ENCODE measurements around the gene ABLIM2. TPM values are rescaled to one million over a fixed set of nuclear protein-coding genes. Genes with fewer than 3 reads are reported as not detected.

The ABLIM2 gene
- total and polyA plus RNA-seq, 2 of the 8 experiments (the other 6 are each of a cell fraction or from before 2014, with no cell fraction given): 2.8 to 3.0 TPM

GRCh38 chr4:8129136-8129535, 29.5 kb downstream of the ABLIM2 start:
- Histone ChIP-seq H4K20me1 (replicated peaks in 1 of 2; ENCODE audit: control insufficient read depth in 1 of 2, insufficient read depth in 2 of 2, low read length in 2 of 2) (no peaks in the 10 kb centered on the region), H3K79me2 (ENCODE audit: control insufficient read depth in 1 of 2, insufficient read depth in 2 of 2, low read length in 2 of 2) (no peaks in the 10 kb centered on the region), H2BK120ac (replicated peaks; ENCODE audit: low read depth, low read length) (no peak overlapping the region), H3K36me3 (ENCODE audit: control insufficient read depth in 2 of 4, insufficient read depth in 4 of 4, low read length in 3 of 4) (no peaks in the 10 kb centered on the region), H3K9me3 (ENCODE audit: insufficient read depth in 2 of 2, low read depth in 1 of 2, low read length in 1 of 2) (no peaks in the 10 kb centered on the region), H3K9ac (replicated peaks in 1 of 4; ENCODE audit: extremely low read depth in 1 of 4, low read depth in 3 of 4, low read length in 3 of 4) (no peak overlapping the region), H3K23ac (ENCODE audit: insufficient read length) (no peak overlapping the region), H4K91ac (replicated peaks; ENCODE audit: insufficient read length, low read length) (no peak overlapping the region), H3K4me3 (ENCODE audit: extremely low read depth in 1 of 4, insufficient read depth in 2 of 4, low read depth in 3 of 4, low read length in 4 of 4) (no peak overlapping the region), H2AK5ac (ENCODE audit: low read depth, low read length) (no peak overlapping the region), H2BK15ac (ENCODE audit: low read length) (no peak overlapping the region), H3K56ac (replicated peaks; ENCODE audit: insufficient read length, low read depth, low read length) (no peak overlapping the region), H3K18ac (ENCODE audit: extremely low read depth, low read length) (no peak overlapping the region), H4K5ac (ENCODE audit: insufficient read length, low read depth, low read length) (no peak overlapping the region), H4K8ac (ENCODE audit: extremely low read depth, insufficient read depth, low read length) (no peak overlapping the region; the same call in 1 of the 2 replicates), H3K4me1 (replicated peaks in 1 of 4; ENCODE audit: control insufficient read depth in 3 of 4, insufficient read depth in 4 of 4, low read length in 3 of 4) (peaks cover 0 to 23% (median 11%) of the 10 kb centered on the region in 4 experiments; a peak in 6 of 7 replicates), H2AFZ (ENCODE audit: low read length) (no peak overlapping the region), H3K27me3 (replicated peaks in 1 of 4; ENCODE audit: control insufficient read depth in 3 of 4, extremely low read depth in 1 of 4, insufficient read depth in 3 of 4, low read length in 3 of 4) (no peaks in the 10 kb centered on the region; a peak in 1 of 7 replicates), H2BK12ac (ENCODE audit: low read depth, low read length) (no peak overlapping the region), H3K23me2 (ENCODE audit: low read depth, low read length) (no peaks in the 10 kb centered on the region), H2BK20ac (ENCODE audit: low read length) (no peak overlapping the region), H3K4me2 (ENCODE audit: insufficient read depth in 1 of 2, low read depth in 2 of 2, low read length in 2 of 2) (no peak overlapping the region), H3K4ac (replicated peaks; ENCODE audit: insufficient read length, low read depth, low read length) (no peak overlapping the region), H3K14ac (ENCODE audit: insufficient read length) (no peak overlapping the region), H2BK5ac (ENCODE audit: low read depth, low read length) (no peak overlapping the region), H3K27ac (ENCODE audit: low read depth, low read length) (no peak overlapping the region), H3K79me1 (ENCODE audit: low read depth, low read length) (no peaks in the 10 kb centered on the region)
- DNase-seq (ENCODE audit: low read depth in 1 of 2, low spot score in 2 of 2) (no peak), FAIRE-seq (no peak)
- ChIA-PET POLR2A (ENCODE audit: partially characterized antibody) (interaction anchor here (1.0 kb wide), 1 partner anchor 90 kb away, joined by 3 read pairs; no protein-coding TSS in a partner anchor), CTCF (ENCODE audit: partially characterized antibody) (interaction anchor here (1.1 to 2.0 kb wide), 4 partner anchors 12 to 47 kb away, joined by 3 to 5 read pairs (median 4); no protein-coding TSS in a partner anchor)
- 87% methylated on average over 11 of the region's 11 CpGs; no CpG with 5 or more reads in 1 of the 2 experiments for WGBS, 2 experiments (ENCODE audit: extremely low coverage in 1 of 2, insufficient coverage in 1 of 2, insufficient read length in 1 of 2, insufficient replicate concordance in 2 of 2, low coverage in 1 of 2, low lambda C conversion rate in 2 of 2, missing lambda C conversion rate in 1 of 2)
- TF ChIP-seq SP1 (IDR thresholded peaks at IDR 0.05; ENCODE audit: low read depth, low read length): no peak
- TF ChIP-seq TAF1 (IDR thresholded peaks at IDR 0.05; ENCODE audit: low read depth, low read length): no peak
- no peak for TF ChIP-seq GABPA (IDR thresholded peaks at IDR 0.05; ENCODE audit: borderline replicate concordance, insufficient read depth, low read length)
- no peak for TF ChIP-seq MAFK (IDR thresholded peaks at IDR 0.05; ENCODE audit: low read depth, low read length)
- no peak for TF ChIP-seq ZNF274 (IDR thresholded peaks at IDR 0.05; ENCODE audit: borderline replicate concordance, extremely low read depth, low read length)
- no peak for TF ChIP-seq CREB1 (IDR thresholded peaks at IDR 0.05)
- TF ChIP-seq HDAC2 (IDR thresholded peaks at IDR 0.05; ENCODE audit: borderline replicate concordance in 1 of 2, low read depth in 2 of 2, low read length in 2 of 2): no peak

All from H1 (cell line).